CD8-positive, alpha-beta memory T cell (primary cell): ENCODE measurements around the gene LDLRAD4. TPM values are rescaled to one million over a fixed set of nuclear protein-coding genes. Genes with fewer than 3 reads are reported as not detected.

Experiments
- CTCF ChIA-PET: fragments of 350-600 bp; sonication (Branson Sonifier 250); formaldehyde crosslinking; loops from one replicate; lab custom pipeline; 2021; ENCODE audit warnings: antibody characterized with exemption; lab: Charles Lee
- POLR2A ChIA-PET: fragments of 350-600 bp; sonication (Branson Sonifier 250); formaldehyde crosslinking; loops from one replicate; lab custom pipeline; 2021; ENCODE audit warnings: antibody characterized with exemption; lab: Charles Lee
- DNase-seq, 5 donors: peaks; one replicate each; pipeline versions ENCODE4 v3.0.0 to v3.0.0-alpha.2; 2020 to 2022; ENCODE audit warnings: mixed read lengths in 1 of 5
- H3K27ac ChIP-seq: one replicate; pipeline ENCODE4 v1.7.0; 2013; ENCODE audit warnings: low read depth, mild to moderate bottlenecking, low read length, moderate library complexity
- H3K27me3 ChIP-seq: 2 replicates; pipeline ENCODE4 v1.7.0; 2013; ENCODE audit warnings: low read length, mild to moderate bottlenecking; ENCODE audit not compliant: insufficient read depth, poor library complexity, severe bottlenecking
- H3K36me3 ChIP-seq: 2 replicates; pipeline ENCODE4 v1.7.0; 2013; ENCODE audit warnings: mild to moderate bottlenecking, low read length, moderate library complexity; ENCODE audit not compliant: insufficient read depth
- H3K4me1 ChIP-seq: 2 replicates; pipeline ENCODE4 v1.7.0; 2013; ENCODE audit warnings: mild to moderate bottlenecking, low read length, moderate library complexity; ENCODE audit not compliant: insufficient read depth
- H3K4me3 ChIP-seq: 2 replicates; pipeline ENCODE4 v1.7.0; 2013; ENCODE audit warnings: mild to moderate bottlenecking, low read length
- H3K9me3 ChIP-seq: 2 replicates; pipeline ENCODE4 v1.7.0; 2013; ENCODE audit warnings: mild to moderate bottlenecking, low read length
- H3K27ac Mint-ChIP-seq, 8 donors: one replicate each; pipeline ENCODE4 v1.8.0; 2020 to 2021; ENCODE audit warnings: mixed read lengths in 8 of 8, mild to moderate bottlenecking in 6 of 8, inconsistent platforms in 3 of 8, moderate library complexity in 3 of 8
- H3K27me3 Mint-ChIP-seq, 2 donors: one replicate each; pipeline ENCODE4 v1.8.0; 2020 to 2021; ENCODE audit warnings: mixed read lengths in 2 of 2, mild to moderate bottlenecking in 1 of 2, moderate library complexity in 1 of 2
- H3K36me3 Mint-ChIP-seq, 3 donors: one replicate each; pipeline ENCODE4 v1.8.0; 2020 to 2021; ENCODE audit warnings: mixed read lengths in 3 of 3, inconsistent platforms in 1 of 3, mild to moderate bottlenecking in 1 of 3
- H3K4me1 Mint-ChIP-seq, 3 donors: one replicate each; pipeline ENCODE4 v1.8.0; 2020 to 2021; ENCODE audit warnings: mixed read lengths in 3 of 3, inconsistent platforms in 1 of 3, mild to moderate bottlenecking in 1 of 3
- H3K4me3 Mint-ChIP-seq, 7 donors: one replicate each; pipeline ENCODE4 v1.8.0; 2020 to 2021; ENCODE audit warnings: mixed read lengths in 7 of 7, mild to moderate bottlenecking in 6 of 7, moderate library complexity in 4 of 7, inconsistent platforms in 2 of 7
- H3K9me3 Mint-ChIP-seq, 5 donors: one replicate each; pipeline ENCODE4 v1.8.0; 2020 to 2022; ENCODE audit warnings: mixed read lengths in 5 of 5, mild to moderate bottlenecking in 3 of 5, moderate library complexity in 2 of 5, inconsistent platforms in 1 of 5
- polyA plus RNA-seq: library from polyadenylated mRNA; unstranded; fragments of 300-500 nt; fragmentation: Illumina TruSeq; gene quantifications from one replicate; pipeline ENCODE4 v1.2.3, GENCODE V29; 2021
- total RNA-seq, 2 experiments: library from RNA; stranded (reverse); gene quantifications; one replicate each; pipeline ENCODE4 v1.2.3, GENCODE V29; 2021

LDLRAD4 gene
- total and polyA plus RNA-seq, 3 experiments from 2014 or later: 8.1 to 30.4 (median 27.3) TPM

DNA sequence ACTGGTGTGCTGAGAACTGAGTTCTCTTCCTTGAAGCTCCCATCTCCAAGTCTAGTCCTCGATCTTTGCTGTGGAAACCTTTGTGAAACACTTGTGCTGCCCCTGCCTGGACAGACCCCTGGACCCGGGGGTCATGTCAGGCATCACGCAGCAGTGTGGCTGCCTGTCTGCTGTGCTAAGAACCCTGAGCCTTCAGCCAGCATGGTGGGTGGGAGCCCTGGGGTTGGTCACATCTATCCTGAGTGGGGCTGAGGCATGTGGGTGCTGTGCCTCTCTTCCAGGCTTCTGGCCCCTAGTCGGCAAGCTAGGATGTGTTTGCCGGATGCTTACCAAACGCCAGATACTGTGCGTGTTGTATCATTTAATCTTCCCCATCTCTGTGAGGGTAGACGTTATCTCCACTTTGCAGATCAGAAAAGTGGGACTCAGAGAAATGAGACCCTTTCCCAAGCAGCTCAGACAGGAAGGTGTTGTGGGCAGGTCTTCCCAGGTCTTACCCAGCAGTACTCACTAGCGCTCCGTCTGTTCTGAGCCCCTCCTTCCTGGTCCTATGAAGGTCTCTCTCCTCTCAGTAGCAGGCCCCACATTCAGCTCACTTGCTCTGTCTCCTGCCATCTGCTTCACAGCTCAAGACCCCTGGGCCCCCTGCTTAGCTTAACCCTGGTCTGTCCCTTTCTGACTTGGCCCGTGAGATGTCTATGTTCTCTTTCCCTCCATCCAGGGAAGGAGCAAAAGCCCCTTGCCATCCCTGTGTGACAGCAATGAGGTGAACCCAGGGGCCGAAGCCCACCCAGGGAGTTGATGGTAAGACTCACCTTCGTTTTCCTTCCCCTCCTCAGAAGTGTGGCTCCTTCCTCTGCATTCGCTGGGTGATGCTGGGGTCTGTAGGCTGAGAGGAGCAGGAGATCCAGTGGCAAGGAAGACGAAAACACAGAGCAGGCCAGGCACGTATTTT, 265.0 kb downstream of the LDLRAD4 start:
- Histone ChIP-seq H3K4me3 (no peak overlapping the region), H3K9me3 (no peaks in the 10 kb centered on the region), H3K4me1 (no peaks in the 10 kb centered on the region), H3K36me3 (no peaks in the 10 kb centered on the region), H3K27me3 (no peaks in the 10 kb centered on the region), H3K27ac (no peak overlapping the region)
- no peak for DNase-seq
- peaks cover 0 to 3% (median 0%) of the 10 kb centered on the region in 5 donors for H3K9me3 Mint-ChIP-seq
- H3K4me1 Mint-ChIP-seq: peaks cover 30 to 55% (median 53%) of the 10 kb centered on the region in 3 donors
- peaks cover 7 to 31% (median 13%) of the 10 kb centered on the region in 3 donors for H3K36me3 Mint-ChIP-seq
- H3K27ac Mint-ChIP-seq: peak overlapping the region; percentile 14 to 96 (median 64)
- CTCF ChIA-PET: interaction anchor here (1.7 kb wide), 1 partner anchor 10 kb away, joined by 4 read pairs; no protein-coding TSS in a partner anchor
- no peak overlapping the region for H3K4me3 Mint-ChIP-seq
- POLR2A ChIA-PET: no interaction called here
- H3K27me3 Mint-ChIP-seq: no peaks in the 10 kb centered on the region

DNA sequence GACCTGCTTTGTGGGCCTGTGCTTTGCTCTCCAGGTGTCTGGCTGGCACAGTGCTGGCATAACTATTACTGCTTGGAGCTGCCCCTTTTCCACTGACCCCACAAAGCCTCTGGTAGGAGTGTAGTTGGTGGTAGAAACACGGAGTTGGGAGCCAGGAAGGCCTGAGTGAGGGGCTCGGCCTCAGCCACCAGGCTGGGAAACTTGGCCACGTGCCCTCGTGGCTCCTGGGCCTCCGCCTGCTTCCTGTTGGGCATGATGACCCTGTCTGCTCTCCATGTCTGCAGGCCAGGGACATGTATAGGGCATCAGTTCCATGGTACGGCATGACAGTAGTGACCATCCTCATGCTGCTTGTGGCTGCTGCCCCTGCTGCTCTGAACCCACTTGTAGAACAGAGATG, 266.6 kb downstream of the LDLRAD4 start:
- DNase-seq: no peak
- CTCF ChIA-PET: no interaction called here
- H3K27me3 ChIP-seq: no peaks in the 10 kb centered on the region
- H3K9me3 ChIP-seq: no peaks in the 10 kb centered on the region
- H3K9me3 Mint-ChIP-seq: no peaks in the 10 kb centered on the region
- H3K4me1 ChIP-seq: no peaks in the 10 kb centered on the region
- POLR2A ChIA-PET: no interaction called here
- peaks cover 4 to 34% (median 10%) of the 10 kb centered on the region in 3 donors for H3K36me3 Mint-ChIP-seq
- H3K4me3 ChIP-seq: no peak overlapping the region
- peak overlapping the region in 3 of 8 donors; percentile 13 to 54 (median 27) for H3K27ac Mint-ChIP-seq
- no peak overlapping the region for H3K27ac ChIP-seq
- no peak overlapping the region for H3K4me3 Mint-ChIP-seq
- H3K27me3 Mint-ChIP-seq: no peaks in the 10 kb centered on the region
- H3K36me3 ChIP-seq: no peaks in the 10 kb centered on the region
- peaks cover 27 to 56% (median 50%) of the 10 kb centered on the region in 3 donors for H3K4me1 Mint-ChIP-seq

DNA sequence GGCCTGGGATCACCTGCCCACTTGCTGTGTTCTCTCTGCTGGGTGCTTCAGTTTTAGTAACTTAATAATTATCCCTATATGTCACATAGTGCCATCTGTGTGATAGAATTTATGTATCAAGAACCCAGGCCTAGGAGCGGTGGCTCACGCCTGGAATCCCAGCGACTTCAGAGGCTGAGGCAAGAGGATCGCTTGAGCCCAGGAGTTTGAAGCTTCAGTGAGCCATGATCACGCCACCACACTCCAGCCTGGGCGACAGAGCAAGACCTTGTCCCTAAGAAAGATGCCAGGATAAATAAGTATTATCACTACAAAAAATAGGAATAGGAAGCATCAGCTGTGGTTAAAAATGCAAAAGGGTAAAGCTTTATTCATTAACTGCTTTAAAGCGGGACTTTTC, 267.0 kb downstream of the LDLRAD4 start:
- Histone ChIP-seq H3K27me3 (no peaks in the 10 kb centered on the region), H3K27ac (no peak overlapping the region), H3K4me3 (no peak overlapping the region), H3K9me3 (no peaks in the 10 kb centered on the region), H3K36me3 (no peaks in the 10 kb centered on the region), H3K4me1 (no peaks in the 10 kb centered on the region)
- Mint-ChIP-seq H3K27ac (peak overlapping the region in 5 of 8 donors; percentile 27 to 94 (median 51)), H3K27me3 (no peaks in the 10 kb centered on the region), H3K36me3 (peaks cover 4 to 34% (median 7%) of the 10 kb centered on the region in 3 donors), H3K4me3 (no peak overlapping the region), H3K4me1 (peaks cover 24 to 54% (median 46%) of the 10 kb centered on the region in 3 donors), H3K9me3 (no peaks in the 10 kb centered on the region)
- ChIA-PET POLR2A (no interaction called here), CTCF (interaction anchor here (1.2 kb wide), 1 partner anchor 270 kb away, joined by 3 read pairs; no protein-coding TSS in a partner anchor)
- DNase-seq: no peak

DNA sequence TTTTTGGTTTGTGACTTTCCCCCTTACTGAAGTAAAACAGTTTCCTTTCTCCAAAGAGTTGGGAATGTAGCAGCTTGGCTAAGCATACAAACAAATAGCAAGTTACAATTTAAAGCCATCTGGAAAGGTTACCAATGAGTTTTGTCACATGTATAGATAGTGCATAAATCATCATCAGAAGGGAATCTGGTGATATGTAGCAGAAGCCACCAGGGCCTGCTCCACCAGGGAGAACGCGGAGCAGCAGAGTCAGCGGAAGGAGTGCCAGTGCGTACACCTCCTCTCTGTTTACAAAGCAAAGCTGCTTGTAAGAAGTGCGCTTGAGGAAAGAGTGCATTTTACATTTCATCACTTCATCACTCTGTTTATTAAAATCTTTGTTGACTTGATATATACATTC, 267.7 kb downstream of the LDLRAD4 start:
- Histone ChIP-seq H3K27ac (no peak overlapping the region), H3K27me3 (no peaks in the 10 kb centered on the region), H3K4me1 (no peaks in the 10 kb centered on the region), H3K4me3 (no peak overlapping the region), H3K36me3 (no peaks in the 10 kb centered on the region), H3K9me3 (no peaks in the 10 kb centered on the region)
- POLR2A ChIA-PET: no interaction called here
- CTCF ChIA-PET: interaction anchor here (1.2 kb wide), 1 partner anchor 270 kb away, joined by 3 read pairs; no protein-coding TSS in a partner anchor
- no peak overlapping the region for H3K4me3 Mint-ChIP-seq
- peaks cover 4 to 37% (median 7%) of the 10 kb centered on the region in 3 donors for H3K36me3 Mint-ChIP-seq
- DNase-seq: no peak
- peak overlapping the region in 6 of 8 donors; percentile 7 to 81 (median 58) for H3K27ac Mint-ChIP-seq
- no peaks in the 10 kb centered on the region for H3K9me3 Mint-ChIP-seq
- peaks cover 24 to 49% (median 42%) of the 10 kb centered on the region in 3 donors for H3K4me1 Mint-ChIP-seq
- H3K27me3 Mint-ChIP-seq: no peaks in the 10 kb centered on the region

DNA sequence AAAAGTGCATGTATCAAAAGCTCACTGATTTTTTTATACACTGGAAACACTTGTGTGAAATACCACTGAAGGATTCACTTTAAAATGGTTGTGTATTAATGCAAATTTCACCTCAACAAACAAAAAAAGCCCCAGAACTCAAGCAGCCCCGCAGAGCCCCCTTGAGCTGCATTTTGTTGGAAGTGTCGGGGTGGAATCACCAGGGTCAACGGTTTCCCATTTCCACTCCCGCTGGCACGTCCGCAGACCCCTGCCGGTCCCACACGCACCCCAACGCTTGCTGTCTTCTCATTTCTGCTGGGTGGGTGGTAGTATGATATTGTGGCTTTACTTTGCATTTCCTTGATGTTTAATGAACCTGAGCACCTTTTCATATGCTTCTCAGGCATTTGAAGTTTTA, 268.1 kb downstream of the LDLRAD4 start:
- no peaks in the 10 kb centered on the region for H3K9me3 Mint-ChIP-seq
- no peaks in the 10 kb centered on the region for H3K9me3 ChIP-seq
- ChIA-PET CTCF (interaction anchor here (1.2 kb wide), 1 partner anchor 271 kb away, joined by 3 read pairs; no protein-coding TSS in a partner anchor), POLR2A (no interaction called here)
- H3K27ac Mint-ChIP-seq: peak overlapping the region in 7 of 8 donors; percentile 48 to 93 (median 88)
- no peaks in the 10 kb centered on the region for H3K27me3 ChIP-seq
- H3K4me1 ChIP-seq: no peaks in the 10 kb centered on the region
- H3K4me1 Mint-ChIP-seq: peaks cover 22 to 46% (median 39%) of the 10 kb centered on the region in 3 donors
- no peak for DNase-seq
- no peaks in the 10 kb centered on the region for H3K27me3 Mint-ChIP-seq
- H3K4me3 Mint-ChIP-seq: no peak overlapping the region
- no peaks in the 10 kb centered on the region for H3K36me3 ChIP-seq
- H3K27ac ChIP-seq: no peak overlapping the region
- peaks cover 4 to 41% (median 7%) of the 10 kb centered on the region in 3 donors for H3K36me3 Mint-ChIP-seq
- H3K4me3 ChIP-seq: no peak overlapping the region

DNA sequence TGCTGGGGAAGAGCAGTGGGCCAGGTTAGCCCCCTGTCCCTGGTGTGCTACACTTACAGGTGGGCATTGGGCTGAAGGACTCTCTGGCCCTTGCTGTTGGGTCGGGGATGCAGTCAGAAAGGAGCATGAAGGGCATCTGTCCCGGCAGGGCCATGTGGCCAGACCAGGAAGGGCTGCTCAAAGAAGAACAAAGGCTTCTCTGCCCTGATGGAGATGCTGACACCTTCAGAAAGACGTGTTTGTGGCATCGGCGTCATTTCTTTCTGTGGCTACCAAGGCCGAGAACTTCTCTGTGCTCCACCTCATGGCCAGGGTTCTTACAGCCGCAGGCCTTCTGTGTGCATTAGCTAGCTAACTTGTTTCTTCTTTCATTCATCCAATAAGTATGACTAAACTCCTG, 268.7 kb downstream of the LDLRAD4 start:
- DNase-seq: peak in 1 of 5 donors; percentile 30
- Histone ChIP-seq H3K4me3 (no peak overlapping the region), H3K9me3 (no peaks in the 10 kb centered on the region), H3K27me3 (no peaks in the 10 kb centered on the region), H3K27ac (no peak overlapping the region), H3K36me3 (no peaks in the 10 kb centered on the region), H3K4me1 (no peaks in the 10 kb centered on the region)
- Mint-ChIP-seq H3K4me3 (no peak overlapping the region), H3K4me1 (peaks cover 19 to 44% (median 37%) of the 10 kb centered on the region in 3 donors), H3K27ac (peak overlapping the region; percentile 48 to 93 (median 82)), H3K36me3 (peaks cover 4 to 44% (median 7%) of the 10 kb centered on the region in 3 donors), H3K27me3 (no peaks in the 10 kb centered on the region), H3K9me3 (no peaks in the 10 kb centered on the region)
- ChIA-PET CTCF (no interaction called here), POLR2A (no interaction called here)

DNA sequence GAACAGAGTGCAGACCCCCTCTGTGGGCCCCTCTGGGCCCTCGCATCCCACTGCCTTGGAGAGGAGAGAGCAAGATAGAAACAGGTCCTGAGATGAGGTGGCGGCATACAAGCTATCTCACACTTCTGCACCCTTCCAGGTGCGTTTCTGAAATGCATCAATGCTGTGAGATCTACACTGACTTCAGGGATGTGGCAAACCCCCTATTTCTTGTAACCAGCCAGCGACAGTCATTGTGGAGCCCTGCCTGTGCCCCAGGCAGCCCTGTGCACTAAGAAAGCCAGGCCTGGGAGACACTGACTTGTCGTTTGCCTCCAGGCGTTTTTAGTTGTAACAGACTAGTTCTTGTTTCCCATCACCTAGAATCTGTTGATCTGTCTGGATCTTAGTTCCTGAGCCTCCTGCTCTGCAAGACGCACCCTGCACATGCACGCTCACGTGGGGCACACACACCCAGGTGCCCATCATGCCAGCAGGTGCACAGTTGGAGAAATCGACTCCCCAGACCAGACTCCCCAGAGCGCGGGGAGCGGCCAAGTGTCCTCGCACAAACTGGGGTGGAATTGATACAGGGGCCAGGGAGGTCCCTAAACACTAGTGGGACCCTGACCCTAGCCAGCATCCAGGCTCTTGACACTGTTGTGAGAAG, 269.8 kb downstream of the LDLRAD4 start:
- POLR2A ChIA-PET: no interaction called here
- CTCF ChIA-PET: no interaction called here
- no peaks in the 10 kb centered on the region for H3K9me3 ChIP-seq
- no peaks in the 10 kb centered on the region for H3K27me3 ChIP-seq
- Mint-ChIP-seq H3K4me3 (no peak overlapping the region), H3K4me1 (peaks cover 15 to 33% (median 26%) of the 10 kb centered on the region in 3 donors), H3K36me3 (peaks cover 4 to 49% (median 7%) of the 10 kb centered on the region in 3 donors), H3K9me3 (no peaks in the 10 kb centered on the region), H3K27ac (peak overlapping the region in 4 of 8 donors; percentile 22 to 74 (median 48)), H3K27me3 (no peaks in the 10 kb centered on the region)
- H3K27ac ChIP-seq: no peak overlapping the region
- H3K4me3 ChIP-seq: no peak overlapping the region
- no peaks in the 10 kb centered on the region for H3K4me1 ChIP-seq
- DNase-seq: no peak
- no peaks in the 10 kb centered on the region for H3K36me3 ChIP-seq
